ENCODE measurements around the gene PPARA.
"Not testable (repeated sequence)": the region's sequence is repeated elsewhere in the genome, so short reads cannot be mapped to it uniquely, and the experiment has no call there.

PPARA gene

DNA sequence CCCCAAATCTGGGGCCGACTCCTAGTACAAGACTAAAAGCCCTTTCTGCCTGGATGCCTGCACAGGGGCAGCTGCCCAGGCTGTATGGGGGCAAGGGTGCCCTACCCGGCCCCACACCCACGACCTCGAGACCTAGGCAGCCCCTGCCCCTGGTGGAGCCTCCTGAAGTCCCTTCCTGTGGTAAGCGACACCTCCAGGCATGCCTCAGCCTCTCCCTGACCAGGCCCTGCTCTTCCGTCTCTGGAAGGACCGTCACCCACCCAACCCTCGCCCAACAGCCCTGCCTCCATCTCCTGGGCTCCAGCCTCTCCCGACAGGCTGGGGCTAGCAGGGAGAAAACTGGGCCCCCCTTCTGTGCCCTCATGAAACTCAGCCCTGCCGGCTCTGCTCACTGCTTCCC lies 22.8 kb upstream of the PPARA start:
- DNase-seq: no peak

GRCh38 chr22:46128606-46129005 lies 21.7 kb upstream of the PPARA start:
- no peak for DNase-seq

GRCh38 chr22:46129390-46130041 lies 20.8 kb upstream of the PPARA start:
- peak; percentile 86 for DNase-seq

GRCh38 chr22:46131151-46131587 lies 19.2 kb upstream of the PPARA start:
- DNase-seq: no peak

- DNase-seq: not testable (repeated sequence)
These were observed 18.0 kb upstream of the PPARA start for GRCh38 chr22:46132193-46132829.

- no peak for DNase-seq
These were observed 17.3 kb upstream of the PPARA start for GRCh38 chr22:46132830-46133587.

DNA sequence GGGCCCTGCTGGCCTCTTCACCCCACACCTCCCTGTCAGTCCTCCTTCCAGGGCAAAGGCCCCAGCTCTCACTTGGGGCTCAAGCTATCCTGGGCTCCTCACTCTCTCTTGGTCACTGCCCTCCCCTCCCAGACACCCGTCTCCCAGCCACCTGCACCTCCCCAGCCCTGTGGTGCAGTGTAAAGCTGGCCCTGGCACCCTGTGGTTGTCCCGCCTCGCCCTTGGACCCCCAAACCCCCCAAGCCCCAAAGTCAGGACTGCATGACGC lies 16.8 kb upstream of the PPARA start:
- DNase-seq: no peak

- no peak for DNase-seq
These were observed 16.1 kb upstream of the PPARA start for GRCh38 chr22:46134111-46134705.

DNA sequence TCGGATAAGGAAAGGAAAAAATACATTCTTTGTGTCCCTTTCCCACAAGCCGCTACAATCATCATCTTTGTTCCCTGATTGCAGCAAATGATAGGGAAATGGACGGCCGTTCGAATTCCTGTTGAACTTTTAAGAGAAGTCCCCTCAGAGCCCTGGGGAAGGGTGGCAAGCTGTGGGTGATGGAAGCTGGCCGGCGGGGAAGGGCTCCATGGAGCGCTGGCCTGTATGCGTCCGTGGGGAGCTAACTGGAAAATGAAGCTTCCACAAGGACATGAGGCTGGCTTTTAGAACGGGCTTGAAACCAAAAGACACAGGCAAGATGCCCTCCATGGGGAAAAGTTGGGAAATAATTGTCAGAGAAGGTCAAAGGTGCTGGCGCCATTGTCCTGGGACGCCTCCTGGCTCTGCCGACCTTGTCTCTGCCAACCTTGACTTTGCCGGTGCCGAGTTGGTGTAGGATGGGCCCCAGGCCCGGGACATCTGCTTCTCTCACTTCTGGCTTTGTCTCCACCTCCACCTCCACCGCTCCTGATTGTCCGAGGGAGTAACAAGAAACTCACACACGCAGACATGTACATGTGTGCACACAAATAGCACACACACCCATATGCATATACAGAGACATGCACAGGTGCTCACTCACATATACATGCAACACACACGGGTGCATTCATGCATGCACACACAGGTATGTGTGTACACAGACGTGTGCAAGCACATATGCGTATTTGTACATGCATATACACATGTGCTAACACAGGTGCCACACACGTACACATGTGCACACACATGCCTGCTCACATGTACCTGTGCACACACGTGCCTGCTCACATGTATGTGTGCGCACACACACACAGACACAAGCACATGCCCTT lies 14.5 kb upstream of the PPARA start:
- DNase-seq: no peak

DNA sequence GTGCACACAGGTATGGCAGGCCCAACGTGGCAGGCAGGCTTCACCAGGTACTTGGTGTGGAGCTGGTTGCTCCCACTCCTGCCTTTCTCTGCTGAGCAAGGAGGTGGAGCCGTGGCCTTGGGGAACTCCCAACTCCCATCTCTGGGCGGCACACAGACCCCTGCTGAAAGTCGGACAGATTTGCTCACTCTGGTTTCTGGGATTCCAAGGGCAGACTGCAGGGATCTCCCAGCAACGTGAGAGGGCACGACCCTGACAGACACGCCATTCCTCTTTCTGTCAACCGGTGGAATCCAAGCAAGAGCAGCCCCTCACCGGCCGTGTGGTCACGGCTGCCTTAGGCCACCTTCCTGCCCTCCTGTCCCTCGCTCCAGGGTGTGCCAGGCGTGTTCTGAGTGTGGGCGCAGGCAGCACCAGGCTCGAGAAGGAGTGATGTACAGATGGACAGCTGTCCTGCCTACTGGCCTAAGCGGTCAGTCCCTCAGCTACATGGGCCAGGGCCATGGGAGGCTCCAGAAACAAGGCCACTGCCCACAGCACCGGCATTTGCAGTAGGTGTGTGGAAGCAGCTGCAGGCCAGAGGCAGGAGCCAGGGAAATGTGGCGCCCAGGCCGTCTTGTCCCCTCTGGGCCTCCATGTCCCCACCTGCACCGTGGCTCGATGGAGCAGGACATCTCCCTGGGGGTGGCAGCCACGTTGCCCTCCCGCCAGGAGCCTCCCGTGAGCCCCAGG lies 13.7 kb upstream of the PPARA start:
- DNase-seq: no peak

GRCh38 chr22:46137218-46137766 lies 13.0 kb upstream of the PPARA start:
- no peak for DNase-seq

DNA sequence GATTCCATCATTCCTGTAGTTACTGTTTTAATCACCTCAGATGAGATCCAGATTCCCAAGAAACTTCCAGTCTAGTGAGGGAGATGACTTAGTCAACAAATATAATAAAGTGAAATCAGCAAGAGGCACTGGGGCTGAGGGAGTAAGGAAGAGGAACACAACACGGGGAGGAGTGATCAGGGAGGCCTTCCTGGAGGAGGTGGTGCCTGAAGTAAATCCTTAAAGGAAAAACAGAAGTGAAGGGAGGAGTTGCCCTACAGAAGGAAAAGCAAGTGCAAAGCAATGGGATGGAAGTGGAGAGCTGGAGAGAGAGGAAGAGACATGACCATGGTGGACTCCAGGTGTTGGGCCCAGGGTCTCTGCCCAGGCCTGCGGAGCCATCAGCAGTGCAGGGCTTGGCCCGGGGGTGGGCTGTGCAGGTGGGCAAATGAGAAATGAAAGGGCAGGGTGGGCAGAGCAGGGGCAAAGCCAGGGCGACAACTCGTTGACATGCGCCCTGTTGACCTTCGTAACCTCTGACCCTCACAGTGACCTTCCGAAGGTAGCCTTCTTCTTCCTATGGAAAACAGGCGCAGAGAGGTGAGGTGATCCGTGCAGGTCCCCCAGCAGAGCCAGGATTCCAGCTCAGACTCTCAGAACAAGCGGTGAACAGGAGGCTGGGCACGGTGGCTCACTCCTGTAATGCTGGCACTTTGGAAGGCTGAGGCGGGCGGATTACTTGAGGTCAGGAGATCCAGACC lies 12.1 kb upstream of the PPARA start:
- DNase-seq: no peak

GRCh38 chr22:46139417-46139816 lies 10.9 kb upstream of the PPARA start:
- DNase-seq: not testable (repeated sequence)

GRCh38 chr22:46139895-46140350 lies 10.4 kb upstream of the PPARA start:
- DNase-seq: no peak

DNA sequence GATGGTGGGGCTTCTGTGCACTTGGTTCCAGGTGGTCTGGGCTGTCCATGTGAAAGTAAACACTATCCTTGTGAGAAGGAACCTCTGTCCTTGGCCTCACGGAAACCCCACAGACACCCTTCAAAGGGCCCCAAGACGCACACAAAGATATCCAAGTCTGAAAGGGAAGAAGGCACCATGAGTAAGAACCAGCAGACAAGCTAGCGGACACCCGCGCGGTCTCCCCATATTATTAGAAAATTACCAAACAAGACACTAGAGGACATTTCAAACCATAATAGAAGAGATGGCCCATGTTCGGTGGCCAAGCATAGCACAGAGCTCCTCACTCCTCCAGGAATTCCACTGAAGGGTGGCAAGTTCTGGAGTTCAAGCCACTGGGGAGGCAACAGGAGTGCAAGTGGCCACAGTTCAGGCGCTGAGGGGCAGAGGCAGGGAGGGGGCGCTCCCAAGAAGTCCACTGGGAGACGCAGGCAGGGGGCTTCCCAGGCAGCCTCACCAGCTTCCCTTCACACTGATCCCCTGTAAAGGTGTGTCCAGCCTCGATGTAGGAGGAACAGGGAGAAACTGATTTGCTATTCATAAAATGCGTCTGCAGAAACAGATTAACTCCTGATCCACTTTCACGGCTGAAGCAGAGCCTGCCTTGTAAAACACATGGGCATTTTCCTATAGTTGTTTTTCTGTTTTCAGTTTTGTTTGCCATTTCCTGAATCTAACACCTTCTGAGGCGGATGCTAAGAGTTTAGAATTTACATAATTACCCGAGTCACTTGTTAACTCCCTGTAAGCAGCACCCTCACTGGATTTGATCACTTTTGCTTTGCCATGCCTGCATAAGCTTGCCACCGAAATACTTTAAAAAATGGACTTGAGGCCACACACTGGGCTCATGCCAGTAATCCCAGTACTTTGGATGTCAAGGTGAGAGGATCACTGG lies 9.1 kb upstream of the PPARA start:
- no peak for DNase-seq

DNA sequence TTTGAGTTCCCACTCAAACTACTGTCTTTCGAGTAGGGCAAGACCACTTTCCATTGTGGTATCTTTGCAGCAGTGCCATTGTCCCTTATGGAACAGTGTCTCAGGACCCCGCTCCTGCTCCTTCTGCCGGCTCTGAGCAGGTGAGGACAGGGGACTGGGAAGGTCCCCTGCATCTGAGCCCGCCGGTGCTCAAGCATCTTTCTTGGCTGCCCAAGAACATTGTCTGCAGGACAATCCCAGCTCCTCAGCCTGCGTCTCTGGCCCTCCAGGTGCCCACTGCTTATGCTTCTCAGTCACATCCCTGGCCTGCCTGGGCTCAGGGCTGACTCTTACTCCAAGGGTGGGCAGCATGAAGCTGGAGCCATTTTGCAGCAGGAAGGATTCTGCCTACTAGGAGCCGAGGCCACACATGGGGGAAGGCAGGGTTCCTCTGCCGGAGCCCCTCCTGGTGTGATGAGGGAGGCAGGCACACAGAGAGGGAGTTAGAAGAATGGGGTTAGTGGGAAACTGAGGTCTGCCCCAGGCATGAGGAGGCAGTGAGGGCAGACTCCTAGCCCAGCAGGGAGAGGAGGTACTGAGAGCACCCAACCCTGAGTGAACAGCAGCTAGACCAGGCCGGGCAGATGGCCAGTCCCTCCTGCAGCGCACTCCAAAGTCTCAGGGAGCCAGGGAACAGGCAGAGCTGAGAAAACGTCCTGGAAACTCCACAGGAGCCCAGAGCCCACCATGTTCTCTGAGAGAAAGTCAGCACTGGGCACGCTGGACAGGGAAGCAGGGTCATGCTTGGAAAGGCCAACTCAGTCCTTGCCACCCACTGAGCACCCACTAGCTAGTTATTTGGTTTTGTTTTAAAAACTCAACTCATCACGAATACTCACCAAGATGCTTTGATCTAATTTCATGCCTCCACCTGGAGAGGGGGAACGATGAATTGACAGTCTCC lies 7.5 kb upstream of the PPARA start:
- no peak for DNase-seq

DNA sequence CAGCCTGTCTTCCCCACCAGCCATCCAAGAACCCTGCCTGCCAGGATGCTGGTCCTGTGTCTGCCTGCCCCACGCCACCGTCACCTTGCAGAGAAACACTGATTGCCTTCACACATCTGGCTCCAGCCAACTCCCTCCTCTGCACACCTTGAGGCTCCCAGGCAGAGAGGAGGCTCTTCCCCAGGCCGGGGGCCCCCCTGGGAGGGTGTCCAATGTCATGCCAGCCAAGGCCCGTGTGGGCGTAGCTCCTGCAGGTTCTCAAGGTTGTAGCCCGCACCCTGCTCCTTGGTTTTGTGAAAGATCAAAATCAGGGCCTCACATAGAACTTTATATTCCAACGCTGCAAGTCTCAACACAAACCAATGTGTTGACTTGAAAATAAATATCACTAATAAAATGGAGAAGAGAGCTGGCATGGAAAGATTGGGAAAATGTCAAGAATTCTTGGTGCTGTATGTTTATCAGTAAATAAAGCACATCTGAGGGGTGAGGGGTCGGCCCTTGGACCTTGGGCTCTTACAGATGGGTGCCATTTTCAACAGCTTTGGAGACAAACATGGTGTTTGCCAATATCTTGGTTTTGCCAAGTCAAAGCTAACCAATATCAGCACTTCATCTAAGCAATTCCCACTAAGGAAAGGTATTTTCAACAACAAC lies 6.7 kb upstream of the PPARA start:
- DNase-seq: no peak

DNA sequence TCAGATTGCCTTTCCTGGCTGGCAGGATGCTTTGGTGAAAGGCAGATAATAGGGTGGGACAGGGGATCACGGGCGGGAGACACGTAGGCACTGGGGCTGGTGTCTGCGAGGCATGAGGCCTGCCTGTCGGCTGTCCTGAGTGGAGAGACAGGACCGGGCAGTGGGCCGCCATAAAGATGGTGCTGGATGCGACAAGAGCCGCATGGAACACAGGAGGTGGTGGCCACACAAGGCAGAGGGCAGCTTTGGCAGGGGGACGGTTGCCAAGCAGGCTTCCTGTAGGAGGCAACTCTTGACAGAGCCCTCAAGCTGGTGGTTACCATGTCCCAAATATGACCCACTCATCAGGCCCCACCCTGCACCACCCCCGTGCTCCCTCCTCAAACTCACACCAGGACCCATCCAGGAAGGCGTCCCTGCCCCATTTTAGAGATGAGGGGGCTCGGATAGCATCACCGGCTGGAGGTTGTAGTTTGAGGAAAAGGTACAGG lies 4.9 kb upstream of the PPARA start:
- DNase-seq: no peak
